ENCODE data around the gene KRTAP19-5.

GRCh38 chr21:30468900-30469714, 32.8 kb downstream of the KRTAP19-5 start:
- TF ChIP-seq CTCF (IDR thresholded peaks at IDR 0.05; ENCODE audit: low read depth, low read length, poor library complexity, severe bottlenecking) (no peak), EZH2phosphoT487 (IDR thresholded peaks at IDR 0.05; ENCODE audit: borderline replicate concordance, low read length) (no peak)

All from DOHH2 (cell line).